GM12878 (cell line): ENCODE results near the gene C2orf92. TPM values are rescaled to one million over a fixed set of nuclear protein-coding genes. Genes with fewer than 3 reads are reported as not detected.

ENCODE experiments used
- BHLHE40 ChIP-seq, 2 experiments: fragments of 450-650 bp in 1 of 2; IDR thresholded peaks; 2 replicates each; pipeline ENCODE4 v1.6.1; 2011 to 2017; ENCODE audit warnings: low read depth in 2 of 2, borderline replicate concordance in 1 of 2, improper control_type of control experiment in 1 of 2, low read length in 1 of 2, mild to moderate bottlenecking in 1 of 2
- CBX5 ChIP-seq: sonication (generic); IDR thresholded peaks from 2 replicates; pipeline ENCODE4 v1.6.1; 2016; ENCODE audit warnings: low read depth, moderate library complexity, mild to moderate bottlenecking, inconsistent platforms
- CHD2 ChIP-seq: IDR thresholded peaks from 2 replicates; pipeline ENCODE4 v1.6.1; 2011; ENCODE audit warnings: low read depth, low read length, improper control_type of control experiment, borderline replicate concordance
- CHD4 ChIP-seq: fragments of 200-600 bp; sonication (generic); IDR thresholded peaks from 2 replicates; pipeline ENCODE4 v1.6.1; 2016; ENCODE audit warnings: mild to moderate bottlenecking
- CTCF ChIP-seq, 3 experiments: IDR thresholded peaks in 2 of 3; conservative IDR thresholded peaks in 1 of 3; 2 replicates each; pipeline ENCODE4 v1.5.1; 2011; ENCODE audit warnings: low read depth in 3 of 3, low read length in 3 of 3, mild to moderate bottlenecking in 3 of 3, control low read depth in 2 of 3, moderate library complexity in 2 of 3, inconsistent platforms in 1 of 3, mixed read lengths in 1 of 3; ENCODE audit not compliant: control insufficient read depth in 2 of 3, insufficient read depth in 1 of 3; ENCODE audit errors: extremely low read depth in 1 of 3
- EP300 ChIP-seq, 2 experiments: fragments of 150-350 bp in 1 of 2; IDR thresholded peaks; 2 replicates each; pipeline ENCODE4 v1.6.1; 2011 to 2012; ENCODE audit warnings: low read depth in 2 of 2, low read length in 2 of 2, borderline replicate concordance in 1 of 2, improper control_type of control experiment in 1 of 2, inconsistent platforms in 1 of 2; ENCODE audit not compliant: control insufficient read depth in 1 of 2
- FOS ChIP-seq: IDR thresholded peaks from 3 replicates; pipeline ENCODE4 v1.6.1; 2011; ENCODE audit warnings: borderline replicate concordance; ENCODE audit not compliant: insufficient read length; ENCODE audit errors: extremely low read depth
- HDAC2 ChIP-seq: fragments of 200-600 bp; sonication (generic); IDR thresholded peaks from 2 replicates; pipeline ENCODE4 v1.6.1; 2017
- HDAC6 ChIP-seq: fragments of 200-600 bp; sonication (generic); IDR thresholded peaks from one replicate; pipeline ENCODE4 v1.8.0; 2017; ENCODE audit warnings: antibody characterized with exemption; ENCODE audit not compliant: unreplicated experiment
- IRF3 ChIP-seq: fragments of 450-650 bp; IDR thresholded peaks from 2 replicates; pipeline ENCODE4 v1.6.1; 2014; ENCODE audit warnings: mild to moderate bottlenecking
- KAT2A ChIP-seq: conservative IDR thresholded peaks from 2 replicates; pipeline ENCODE4 v1.6.1; 2011; ENCODE audit warnings: low read depth, low read length; ENCODE audit not compliant: control insufficient read depth
- NFYB ChIP-seq: IDR thresholded peaks from 2 replicates; pipeline ENCODE4 v1.6.1; 2011; ENCODE audit warnings: low read depth, mild to moderate bottlenecking, low read length, improper control_type of control experiment, moderate library complexity; ENCODE audit not compliant: insufficient read depth
- PML ChIP-seq: IDR thresholded peaks from 2 replicates; pipeline ENCODE4 v1.6.1; 2012; ENCODE audit warnings: low read length, inconsistent platforms
- RFX5 ChIP-seq: IDR thresholded peaks from 2 replicates; pipeline ENCODE4 v1.6.1; 2011; ENCODE audit warnings: low read depth, low read length, improper control_type of control experiment
- SIX5 ChIP-seq: IDR thresholded peaks from 2 replicates; pipeline ENCODE4 v1.6.1; 2011; ENCODE audit warnings: mild to moderate bottlenecking, low read depth, low read length, moderate library complexity; ENCODE audit not compliant: severe bottlenecking
- ZNF592 ChIP-seq: fragments of 450-650 bp; IDR thresholded peaks from 2 replicates; pipeline ENCODE4 v1.6.1; 2017; ENCODE audit warnings: mild to moderate bottlenecking, moderate library complexity
- polyA plus RNA-seq, 11 experiments: library from polyadenylated mRNA; depleted of rRNA in 4 of 11; unstranded in 6 of 11; stranded (reverse) in 5 of 11; fragments of >200 nt; fragmentation: Nextera tagmentation in 4 of 11; fragmentation: Illumina TruSeq in 1 of 11; extraction: Ambion mirVana in 4 of 11; extraction: Trizol in 1 of 11; gene quantifications; 1 replicate in 1 of 11; 2 replicates in 10 of 11; pipeline versions ENCODE4 v1.2.1 to v1.2.3, GENCODE V29; 2011 to 2016; ENCODE audit warnings: inconsistent platforms in 2 of 11, missing spikeins in 2 of 11, low read depth in 1 of 11
- total RNA-seq, 4 experiments: library from RNA; depleted of rRNA in 3 of 4; stranded (reverse); fragments of >200 nt in 3 of 4; fragmentation: Illumina TruSeq in 1 of 4; extraction: Trizol in 1 of 4; gene quantifications; 2 replicates each; pipeline versions ENCODE4 v1.2.1 to v1.2.3, GENCODE V29; 2013 to 2021
- TF ChIP-seq, protein P1 (sequence below): IDR thresholded peaks from 2 replicates; pipeline ENCODE4 v1.6.1; 2011; ENCODE audit warnings: borderline replicate concordance, low read depth, mild to moderate bottlenecking, moderate library complexity, mixed read lengths, low read length; ENCODE audit not compliant: insufficient read depth; ENCODE audit errors: extremely low read length
- TF ChIP-seq, protein P2 (sequence below): IDR thresholded peaks from 2 replicates; pipeline ENCODE4 v1.6.1; 2011; ENCODE audit warnings: mild to moderate bottlenecking, low read depth, low read length, moderate library complexity; ENCODE audit not compliant: insufficient replicate concordance

The C2orf92 gene
- total and polyA plus RNA-seq, 10 of the 15 experiments (the other 5 are each of a cell fraction or from before 2014, with no cell fraction given), result 0.40 to 10.1 (median 3.7) TPM

DNA sequence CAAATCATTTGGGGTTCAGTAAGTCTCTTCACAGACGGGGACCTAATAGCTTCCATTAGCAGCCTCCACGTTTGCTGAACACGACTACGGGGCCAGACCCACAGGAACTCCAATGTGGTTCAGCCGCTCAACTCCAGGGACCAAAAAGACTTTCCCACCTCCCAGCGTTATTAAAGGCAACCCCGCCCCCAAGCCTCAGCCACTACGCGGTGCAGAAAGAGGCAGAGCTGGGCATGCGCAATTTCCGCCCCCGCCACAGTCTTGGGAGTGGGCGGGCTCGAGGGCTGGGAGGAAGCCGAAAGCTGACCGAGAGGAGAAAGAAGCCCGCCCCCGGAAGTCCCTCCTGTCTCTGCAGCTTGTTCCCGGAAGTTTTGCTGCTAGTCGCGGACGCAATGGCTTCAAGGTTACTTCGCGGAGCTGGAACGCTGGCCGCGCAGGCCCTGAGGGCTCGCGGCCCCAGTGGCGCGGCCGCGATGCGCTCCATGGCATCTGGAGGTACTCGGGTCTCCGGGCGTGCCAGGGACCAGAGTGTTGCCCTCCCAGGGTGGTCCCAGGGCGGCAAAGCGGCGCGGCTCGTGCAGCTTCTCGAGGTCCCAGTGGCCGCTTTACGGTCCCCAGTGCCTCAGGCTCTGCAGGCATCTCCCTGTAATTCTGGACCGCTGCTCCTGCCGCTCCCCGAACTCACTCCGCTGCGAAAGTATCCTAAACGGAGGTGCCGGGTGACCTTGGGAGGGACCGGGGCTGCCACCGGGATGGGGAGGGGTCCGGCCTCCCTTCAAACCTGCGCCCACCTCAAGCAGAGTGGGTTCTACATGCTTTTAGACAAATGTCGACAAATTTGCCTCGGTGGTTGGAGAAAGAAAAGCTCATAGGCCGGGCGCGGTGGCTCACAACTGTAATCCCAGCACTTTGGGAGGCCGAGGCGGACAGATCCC, 23.6 kb upstream of the C2orf92 start, which contains the start of gene COX5B (continued):
- TF ChIP-seq BHLHE40 (IDR thresholded peaks at IDR 0.05; ENCODE audit: borderline replicate concordance in 1 of 2, low read depth in 2 of 2, low read length in 1 of 2), result peak in 1 of 2 experiments; percentile 64; a peak in 2 of 4 replicates
- no peak for TF ChIP-seq NFYB
- peak; percentile 56 for TF ChIP-seq CHD2
- no peak for TF ChIP-seq HDAC6
- TF ChIP-seq RFX5, result no peak
- TF ChIP-seq IRF3, result no peak
- no peak for TF ChIP-seq CHD4
- TF ChIP-seq ZNF592, result no peak
- TF ChIP-seq SIX5, result no peak
- TF ChIP-seq HDAC2, result no peak
- no peak for TF ChIP-seq CBX5
- TF ChIP-seq EP300 (IDR thresholded peaks at IDR 0.05; ENCODE audit: borderline replicate concordance in 1 of 2, control insufficient read depth in 1 of 2, low read depth in 2 of 2, low read length in 2 of 2), result no peak
- TF ChIP-seq KAT2A, result no peak
- no peak for TF ChIP-seq FOS
- TF ChIP-seq, protein P1, sequence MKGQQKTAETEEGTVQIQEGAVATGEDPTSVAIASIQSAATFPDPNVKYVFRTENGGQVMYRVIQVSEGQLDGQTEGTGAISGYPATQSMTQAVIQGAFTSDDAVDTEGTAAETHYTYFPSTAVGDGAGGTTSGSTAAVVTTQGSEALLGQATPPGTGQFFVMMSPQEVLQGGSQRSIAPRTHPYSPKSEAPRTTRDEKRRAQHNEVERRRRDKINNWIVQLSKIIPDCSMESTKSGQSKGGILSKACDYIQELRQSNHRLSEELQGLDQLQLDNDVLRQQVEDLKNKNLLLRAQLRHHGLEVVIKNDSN, result no peak
- TF ChIP-seq CTCF (IDR thresholded peaks at IDR 0.05 in 2 of 3, conservative IDR thresholded peaks at IDR 0.05 in 1 of 3; ENCODE audit: control insufficient read depth in 2 of 3, extremely low read depth in 1 of 3, insufficient read depth in 1 of 3, low read depth in 3 of 3, low read length in 3 of 3), result no peak
- peak; percentile 67 for TF ChIP-seq PML
- TF ChIP-seq, protein P2, sequence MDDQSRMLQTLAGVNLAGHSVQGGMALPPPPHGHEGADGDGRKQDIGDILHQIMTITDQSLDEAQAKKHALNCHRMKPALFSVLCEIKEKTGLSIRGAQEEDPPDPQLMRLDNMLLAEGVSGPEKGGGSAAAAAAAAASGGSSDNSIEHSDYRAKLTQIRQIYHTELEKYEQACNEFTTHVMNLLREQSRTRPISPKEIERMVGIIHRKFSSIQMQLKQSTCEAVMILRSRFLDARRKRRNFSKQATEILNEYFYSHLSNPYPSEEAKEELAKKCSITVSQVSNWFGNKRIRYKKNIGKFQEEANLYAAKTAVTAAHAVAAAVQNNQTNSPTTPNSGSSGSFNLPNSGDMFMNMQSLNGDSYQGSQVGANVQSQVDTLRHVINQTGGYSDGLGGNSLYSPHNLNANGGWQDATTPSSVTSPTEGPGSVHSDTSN, result no peak
